Inferior parietal cortex (tissue), 1 donor: ENCODE results near the gene NUMA1.

Experiments
- DNase-seq: peaks from one replicate; pipeline ENCODE4 v3.0.0-alpha.2; 2016; ENCODE audit errors: extremely low spot score

Gene NUMA1

DNA sequence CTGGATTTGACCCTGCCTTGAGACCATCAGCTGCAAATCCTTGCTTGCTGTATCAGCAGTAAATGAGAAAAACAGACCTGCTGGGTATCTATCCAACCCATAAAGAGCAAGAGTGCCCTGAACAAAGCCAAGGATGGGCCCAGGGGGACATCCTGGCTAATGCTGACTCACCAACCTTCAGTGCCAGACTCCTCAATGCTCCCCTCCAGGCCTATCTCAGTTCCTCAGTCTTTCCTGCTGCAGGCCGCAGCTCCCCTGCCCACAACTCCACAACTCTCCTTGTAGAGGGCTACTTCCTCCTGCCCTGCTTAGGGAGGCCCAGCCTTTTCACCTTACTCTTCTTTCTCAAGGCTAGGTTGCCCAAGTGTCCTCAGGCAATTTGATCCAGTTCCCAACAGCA, 20.1 kb upstream of the NUMA1 start:
- no peak for DNase-seq

DNA sequence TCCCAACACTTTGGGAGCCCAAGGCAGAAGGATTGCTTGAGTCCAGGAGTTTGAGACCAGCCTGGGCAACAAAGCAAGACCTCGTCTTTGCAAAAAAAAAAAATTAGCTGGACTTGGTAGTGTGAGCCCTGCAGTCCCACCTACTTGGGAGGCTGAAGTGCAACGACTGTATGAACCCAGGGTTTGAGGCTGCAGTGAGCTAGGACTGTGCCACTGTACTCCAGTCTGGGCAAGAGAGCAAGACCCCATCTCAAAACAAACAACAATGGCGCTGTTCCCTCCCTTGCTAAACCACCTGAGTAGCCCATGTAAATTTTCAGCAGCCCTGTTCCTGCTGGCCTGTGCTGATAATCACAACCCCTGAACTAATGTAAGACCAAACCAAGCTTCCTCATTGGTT, 19.7 kb upstream of the NUMA1 start:
- DNase-seq = no peak

DNA sequence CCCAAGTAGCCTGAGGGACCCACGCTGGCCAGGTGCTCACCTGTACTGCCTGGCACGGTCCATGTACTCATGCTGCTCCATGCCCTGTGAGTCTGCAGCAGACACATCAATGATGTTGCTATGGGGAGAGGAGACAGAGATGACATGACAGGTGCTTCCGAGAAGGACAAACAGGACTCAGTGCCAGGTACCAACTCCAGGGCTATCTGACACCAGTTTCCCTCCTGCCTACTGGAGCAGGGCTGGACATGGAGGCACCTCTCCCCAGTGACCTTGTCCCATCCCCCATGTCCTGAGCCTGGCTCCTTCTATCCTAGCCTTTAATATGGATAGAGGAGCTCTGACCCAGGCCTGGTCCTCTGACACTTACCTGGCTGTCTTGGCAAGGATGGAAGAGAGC, 18.4 kb upstream of the NUMA1 start:
- DNase-seq = no peak

DNA sequence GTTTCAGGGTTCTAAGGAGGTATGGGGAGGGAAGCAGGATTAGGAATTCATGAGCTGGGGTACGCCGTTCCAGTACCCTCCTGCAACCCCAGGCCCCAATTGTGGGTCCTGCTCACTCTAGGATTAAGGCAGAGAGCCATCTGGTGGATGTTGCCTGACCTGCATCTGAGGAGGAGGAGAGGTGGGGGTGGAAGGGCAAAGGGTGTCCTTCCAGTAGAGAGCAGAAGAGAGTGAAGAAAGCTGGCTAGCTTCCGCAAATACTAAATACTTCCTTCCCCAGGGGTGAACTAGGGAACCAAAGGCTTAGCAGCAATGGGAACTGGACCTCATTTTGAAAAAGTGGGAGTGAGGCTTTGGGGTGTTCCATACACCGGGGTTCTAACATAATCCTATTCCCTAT, 10.9 kb upstream of the NUMA1 start:
- peak; percentile 82 for DNase-seq

DNA sequence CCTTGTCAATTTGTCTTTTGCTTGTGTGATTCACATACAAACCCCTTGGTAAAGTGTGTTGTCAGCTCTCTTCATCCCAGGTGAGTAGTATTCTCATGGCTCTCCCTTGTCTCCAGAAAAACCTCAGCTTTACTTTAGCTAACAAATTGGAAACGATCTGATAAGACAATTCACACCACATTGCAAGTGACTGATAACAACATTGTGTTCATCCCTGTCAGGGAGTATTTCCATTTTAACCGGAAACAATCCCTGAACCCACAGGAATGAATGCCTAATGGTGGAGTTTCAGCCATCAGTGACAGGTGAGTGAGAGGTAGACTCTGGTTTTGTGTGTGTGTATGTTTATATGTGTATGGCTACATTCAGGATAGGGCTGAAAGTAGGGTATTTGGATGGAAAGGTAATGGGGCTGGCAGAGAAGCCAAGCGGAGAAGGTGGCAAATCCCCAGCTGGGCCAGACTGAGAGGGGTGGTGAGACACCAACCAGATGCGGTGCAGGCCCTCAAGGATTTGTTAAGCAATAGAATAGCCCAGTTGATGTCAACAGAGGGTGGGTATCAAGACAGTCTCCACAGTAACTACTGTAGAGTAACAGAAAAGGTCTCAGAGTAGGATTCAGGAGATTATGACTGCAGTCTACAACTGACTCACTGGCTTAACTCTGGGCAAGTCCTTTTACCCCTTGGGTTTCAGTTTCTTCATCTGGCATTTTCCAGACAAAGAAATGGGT, 7.9 kb upstream of the NUMA1 start:
- DNase-seq = no peak

DNA sequence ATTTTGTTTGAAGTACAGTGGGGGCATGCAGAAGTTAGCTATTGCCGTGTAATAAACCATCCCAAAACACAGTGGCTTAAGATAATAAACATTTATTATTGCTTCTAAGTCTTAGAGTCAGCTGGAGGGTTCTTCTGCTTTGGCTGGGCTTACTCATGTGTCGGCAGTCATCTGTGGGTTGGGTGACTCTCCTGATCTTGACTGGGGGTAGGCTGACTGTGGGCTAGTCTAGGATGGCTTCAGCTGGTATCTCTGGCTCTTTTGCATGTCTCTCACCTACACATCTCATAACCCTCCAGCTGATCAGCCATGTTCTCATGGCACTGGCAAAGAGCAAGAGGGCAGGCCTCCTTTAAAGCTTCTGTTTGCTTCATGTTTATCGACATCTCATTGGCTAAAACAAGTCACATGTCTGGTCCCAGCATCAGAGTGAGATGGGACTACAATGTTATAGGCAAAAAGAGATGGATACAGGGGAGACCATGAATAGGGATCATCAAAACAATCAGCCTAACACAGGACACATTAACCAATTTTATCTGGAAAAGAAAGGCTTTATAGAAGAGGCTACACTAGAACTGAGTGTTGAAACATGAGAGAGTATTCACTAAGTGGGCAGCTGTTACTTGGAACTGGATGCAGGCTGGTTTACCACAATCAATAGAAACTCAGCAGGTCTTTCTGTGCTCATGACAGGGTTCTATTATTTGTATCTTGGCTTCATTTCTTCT, 5.4 kb upstream of the NUMA1 start:
- DNase-seq = peak; percentile 82

DNA sequence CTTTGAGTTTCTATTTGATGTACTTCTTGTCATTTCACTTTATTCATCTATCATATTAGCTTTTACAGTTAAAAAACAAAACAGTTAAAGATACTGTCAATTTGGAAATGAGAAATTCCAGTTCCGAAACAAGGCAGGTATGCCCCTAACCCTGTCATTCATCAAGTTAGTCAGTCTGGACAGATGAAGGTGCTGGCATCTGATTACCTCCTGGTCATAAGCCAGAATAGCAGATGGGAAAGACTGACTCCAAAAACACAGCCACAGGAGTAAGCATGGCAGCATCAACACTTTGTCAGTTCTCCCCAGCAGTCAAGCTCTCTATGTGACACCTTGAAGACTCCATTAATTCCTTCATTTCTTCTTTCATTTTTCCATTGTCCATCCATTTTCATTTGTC, 4.6 kb upstream of the NUMA1 start:
- no peak for DNase-seq

DNA sequence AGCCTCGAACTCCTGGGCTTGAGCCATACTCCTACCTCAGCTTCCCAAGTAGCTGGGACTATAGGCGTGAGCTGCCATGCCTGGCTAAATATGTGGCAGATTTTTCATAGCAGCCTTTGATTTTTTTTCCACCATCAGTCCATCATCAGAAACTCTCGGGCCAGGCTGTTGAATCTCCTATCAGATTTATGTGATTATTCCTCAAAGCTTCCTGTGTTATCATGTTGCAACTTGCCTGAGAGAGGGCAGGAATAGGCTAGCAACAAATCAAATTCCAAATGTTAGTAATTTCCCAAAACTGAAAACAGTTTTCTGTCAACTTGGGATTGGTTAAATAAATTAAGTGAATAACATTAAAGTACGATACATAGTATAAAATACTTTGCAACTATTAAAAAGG, 3.7 kb upstream of the NUMA1 start:
- DNase-seq = no peak

DNA sequence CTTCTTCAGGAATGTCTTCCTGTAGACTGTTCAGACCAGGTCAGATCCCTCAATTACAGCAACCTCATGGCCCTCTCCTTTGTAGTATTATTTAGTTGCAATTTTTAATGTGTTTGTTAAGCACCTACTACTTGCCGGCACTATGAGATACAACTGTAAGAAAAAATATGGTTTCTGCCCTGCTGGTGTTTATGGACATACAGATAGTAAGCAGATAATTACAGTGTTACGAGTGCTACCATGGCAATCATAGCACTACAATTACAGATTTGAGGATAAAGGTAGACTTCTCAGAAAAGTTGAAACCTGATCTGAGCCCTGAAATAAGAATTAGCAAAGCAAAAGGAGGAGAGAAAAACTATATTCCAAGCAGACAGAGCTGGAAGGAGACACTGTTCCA, 3.1 kb upstream of the NUMA1 start:
- DNase-seq = no peak

DNA sequence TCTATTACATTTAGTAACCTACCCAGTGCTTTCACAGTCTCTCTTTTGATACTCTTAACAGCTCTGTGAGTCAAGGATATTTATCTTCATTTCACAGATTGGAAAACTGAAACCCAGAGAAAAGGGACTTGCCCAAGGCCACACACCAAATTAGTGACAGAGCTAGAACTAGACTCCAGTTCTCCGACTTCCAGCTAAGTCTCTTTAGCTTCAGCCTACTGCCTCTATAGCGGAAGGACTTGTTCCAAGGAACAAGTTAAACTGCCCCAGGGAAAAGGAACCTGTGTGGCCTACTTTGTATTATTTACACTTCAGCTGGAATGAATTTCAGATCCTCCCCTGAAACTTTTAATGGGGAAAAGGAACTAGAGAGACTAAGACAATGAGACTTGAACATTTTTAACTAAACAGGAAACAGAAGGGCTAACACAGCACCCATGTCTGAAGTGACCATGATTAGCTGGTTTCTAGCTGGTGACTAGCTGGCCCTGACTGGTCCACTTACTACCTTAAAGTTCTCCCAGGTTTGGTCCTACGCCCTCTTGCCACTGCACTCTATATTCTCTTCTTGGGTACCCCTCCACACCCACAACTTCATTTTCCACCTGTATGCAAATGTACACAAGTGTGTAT, 1.6 kb upstream of the NUMA1 start:
- no peak for DNase-seq

DNA sequence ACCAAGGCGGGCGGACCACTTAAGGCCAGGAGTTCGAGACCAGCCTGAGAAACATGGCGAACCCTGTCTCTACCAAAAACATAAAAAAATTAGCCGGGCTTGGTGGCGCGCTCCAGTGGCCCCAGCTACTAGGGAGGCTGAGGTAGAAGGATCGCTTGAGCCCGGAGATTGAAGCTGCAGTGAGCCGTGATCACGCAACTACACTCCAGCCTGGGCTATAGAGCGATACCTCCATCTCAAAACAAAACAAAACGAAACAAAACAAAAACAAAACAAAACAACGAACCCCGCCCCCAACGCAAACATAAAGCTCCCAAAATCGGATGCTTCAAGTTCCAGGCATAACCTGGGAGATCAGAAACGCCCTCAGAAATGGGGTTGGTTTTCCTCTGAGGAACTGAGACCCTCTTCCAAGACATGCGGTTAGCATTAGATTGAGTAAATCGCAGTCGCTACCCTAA, 872 bp upstream of the NUMA1 start:
- DNase-seq = no peak

DNA sequence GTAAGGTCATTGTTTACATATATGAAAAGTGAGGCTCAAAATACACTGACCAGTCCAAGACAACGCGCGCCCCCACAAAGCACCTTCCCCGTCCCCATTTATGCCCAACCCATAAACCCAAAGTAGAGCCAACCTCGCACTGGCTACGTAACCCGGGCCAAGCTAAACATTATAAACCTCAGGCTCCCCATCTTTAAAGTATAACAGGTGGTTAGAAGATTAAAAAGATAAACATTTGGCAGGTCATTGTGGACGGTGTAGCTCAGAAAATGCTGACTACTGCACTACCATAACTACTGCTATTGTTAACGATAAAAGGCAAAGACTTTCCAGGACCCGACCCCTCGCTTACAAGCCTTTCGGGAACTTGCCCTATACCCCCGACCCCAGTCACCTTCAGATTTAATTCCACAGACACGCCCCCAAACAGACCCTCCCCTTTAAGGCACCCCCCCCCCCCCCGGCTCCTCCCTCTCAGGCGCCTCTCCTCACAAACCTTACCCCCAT, 470 bp downstream of the NUMA1 start:
- no peak for DNase-seq

DNA sequence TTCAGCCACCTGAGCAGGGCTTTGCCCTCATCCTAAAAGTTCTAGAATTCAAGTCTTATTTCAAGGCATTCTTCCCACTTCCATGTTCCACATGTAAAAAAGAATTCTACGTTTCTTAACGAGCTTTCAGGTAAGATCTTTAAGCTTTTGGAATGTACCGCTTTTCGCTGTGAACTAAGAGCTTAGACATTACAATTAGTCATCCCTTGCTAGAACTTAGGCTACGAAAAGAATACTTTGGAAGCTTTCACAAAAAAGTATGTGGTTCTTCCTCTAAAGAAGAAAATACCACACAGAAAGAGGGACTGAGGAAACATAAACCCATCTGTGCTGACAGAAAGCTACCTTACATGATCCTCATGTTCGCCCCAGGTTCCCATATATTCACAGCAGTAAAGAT, 1.9 kb downstream of the NUMA1 start:
- peak; percentile 19 for DNase-seq

DNA sequence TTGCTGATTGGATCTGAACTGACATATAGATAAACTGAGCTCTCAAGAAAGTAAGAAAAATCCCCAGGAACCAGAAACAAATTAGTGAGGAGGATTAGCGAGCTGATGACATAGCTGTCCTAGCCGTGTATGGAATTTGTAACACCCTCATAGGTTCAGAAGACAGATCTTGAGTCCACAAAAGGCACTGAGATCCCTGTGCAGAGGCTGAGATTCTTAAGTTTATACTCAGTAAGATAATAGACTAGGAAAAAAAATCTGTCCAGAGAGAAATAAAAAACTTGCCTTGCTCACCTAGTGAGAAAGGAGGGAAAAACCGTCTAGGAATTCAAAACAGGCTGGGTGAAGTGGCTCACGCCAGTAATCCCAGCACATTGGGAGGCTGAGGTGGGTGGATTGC, 4.6 kb downstream of the NUMA1 start:
- no peak for DNase-seq

DNA sequence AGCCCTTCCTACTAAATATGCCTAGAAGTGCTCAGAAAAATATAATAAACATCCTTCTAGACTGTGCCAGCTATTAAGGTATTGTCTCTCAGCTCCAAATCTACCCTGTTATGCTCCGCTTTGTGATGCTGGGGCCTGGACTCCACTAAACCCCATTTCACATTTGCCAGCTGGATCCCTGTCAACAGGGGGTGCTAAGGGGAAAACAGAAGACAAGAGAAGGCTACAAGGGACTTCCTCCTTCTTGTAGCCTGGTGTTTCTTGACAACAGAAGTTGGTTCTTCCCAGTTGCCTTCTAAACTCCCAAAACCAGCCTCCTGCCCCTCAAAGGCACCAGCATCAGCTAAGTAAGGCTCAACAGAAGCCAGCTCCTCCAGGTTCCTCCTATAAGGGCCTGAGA, 5.2 kb downstream of the NUMA1 start:
- DNase-seq = no peak

DNA sequence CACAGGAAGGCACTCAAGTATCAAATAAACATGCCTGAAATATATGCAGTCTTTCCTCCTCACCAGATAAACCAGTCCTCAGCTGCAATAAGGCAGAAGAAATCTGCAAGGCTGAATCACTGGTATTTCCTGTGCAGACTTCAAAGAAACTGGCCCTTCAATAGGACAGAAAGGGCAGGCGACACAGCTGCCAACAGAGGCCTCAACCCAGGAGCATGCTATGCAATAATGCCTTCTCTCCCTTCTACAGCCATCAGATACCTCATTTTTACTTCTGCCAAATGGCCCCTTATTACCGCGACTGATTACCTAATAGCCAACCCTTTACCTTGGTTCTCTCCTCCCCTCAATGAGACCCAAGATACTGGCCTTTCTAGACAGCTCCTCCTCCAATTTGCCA, 8.0 kb downstream of the NUMA1 start:
- DNase-seq = no peak

DNA sequence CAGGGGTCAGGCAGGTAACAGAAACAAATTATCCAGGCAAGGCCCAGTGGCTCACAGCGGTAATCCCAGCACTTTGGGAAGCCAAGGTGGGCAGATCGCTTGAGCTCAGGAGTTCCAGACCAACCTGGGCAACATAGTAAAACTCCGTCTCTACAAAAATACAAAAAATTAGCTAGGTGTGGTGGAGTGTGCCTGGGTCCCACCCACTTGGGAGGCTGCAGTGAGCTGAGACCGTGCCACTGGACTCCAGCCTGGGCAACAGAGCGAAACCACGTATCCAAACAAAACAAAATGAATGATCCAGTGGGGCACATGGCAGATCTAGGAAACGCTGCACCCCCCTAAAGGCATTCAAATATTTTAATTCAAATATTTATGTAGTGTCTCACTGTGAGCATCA, 9.9 kb downstream of the NUMA1 start:
- DNase-seq = no peak

DNA sequence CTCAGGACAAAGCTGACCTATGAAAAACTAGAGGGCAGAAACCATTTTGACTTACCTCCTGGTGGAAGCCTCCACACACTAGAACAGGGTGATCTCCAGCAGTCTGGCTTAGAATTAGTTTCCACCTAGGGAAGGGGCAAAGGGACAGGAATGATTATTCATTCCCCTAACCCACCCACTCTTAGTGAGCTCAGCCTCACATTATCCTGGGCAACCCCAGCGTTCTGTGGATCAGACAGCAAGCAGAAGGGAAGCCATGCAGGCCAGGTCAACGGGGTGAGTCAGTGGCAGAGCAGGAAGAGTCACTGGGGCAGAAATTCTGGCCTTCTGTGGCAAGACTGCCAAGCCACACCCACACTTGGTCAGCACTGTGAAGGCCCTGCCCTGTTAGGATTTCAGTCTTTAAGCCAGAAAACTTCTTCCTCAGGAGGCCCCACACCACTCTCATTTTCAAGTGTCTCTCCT, 10.5 kb downstream of the NUMA1 start:
- DNase-seq = no peak

DNA sequence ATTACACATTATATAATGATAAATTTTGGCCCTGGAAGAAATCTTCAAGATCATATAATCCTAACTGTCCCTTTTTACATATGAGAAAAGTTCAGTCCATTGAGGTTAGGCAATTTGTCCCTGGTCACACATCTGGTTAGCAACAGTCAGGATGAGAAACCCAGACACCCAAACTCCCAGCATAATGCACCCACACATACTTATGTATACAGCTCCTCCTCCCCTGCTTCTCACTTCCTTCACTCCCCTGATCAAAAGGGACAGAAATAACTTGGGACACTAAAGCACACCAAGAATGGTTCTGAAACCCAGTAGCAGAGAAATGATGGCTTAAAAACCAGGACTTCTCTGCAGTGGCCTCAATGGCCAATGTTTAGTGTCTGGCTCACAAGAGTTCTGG, 11.1 kb downstream of the NUMA1 start:
- DNase-seq = no peak

DNA sequence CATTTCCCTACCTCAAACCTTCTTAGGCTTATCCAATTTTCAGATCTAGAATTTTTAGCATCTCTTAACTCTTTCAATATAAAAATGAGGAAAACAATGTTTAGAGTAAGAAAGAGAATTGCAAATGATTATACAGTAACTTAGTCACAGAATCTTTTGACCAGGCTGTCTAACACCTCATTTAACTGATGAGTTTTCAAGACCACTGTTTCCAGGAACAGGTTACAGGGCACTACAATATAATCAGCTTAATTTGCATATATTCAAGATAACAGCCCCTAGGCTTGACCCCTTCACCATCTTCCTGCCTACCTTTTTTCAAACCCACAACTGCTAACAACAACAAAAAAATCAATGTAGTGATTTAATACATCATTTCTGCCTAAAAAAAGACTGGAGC, 12.7 kb downstream of the NUMA1 start:
- no peak for DNase-seq

DNA sequence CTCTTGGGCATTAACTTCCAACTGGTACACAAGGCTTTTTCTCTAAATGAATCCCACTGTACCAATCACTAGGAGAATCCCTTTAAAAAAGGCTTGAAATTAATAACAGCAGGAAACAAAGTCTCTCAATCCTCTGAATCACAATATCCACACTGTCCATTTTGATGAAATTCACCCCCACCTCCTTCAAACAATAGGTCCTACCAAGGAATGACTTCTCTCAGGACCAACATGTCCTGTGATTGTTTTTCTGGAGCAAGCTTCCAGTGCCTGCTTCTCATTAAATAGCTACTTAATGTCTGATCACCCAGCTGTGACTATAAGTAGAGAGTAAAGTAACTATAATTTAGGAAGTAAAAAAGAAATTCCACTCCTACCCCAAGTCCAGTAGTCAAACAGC, 13.1 kb downstream of the NUMA1 start:
- no peak for DNase-seq

DNA sequence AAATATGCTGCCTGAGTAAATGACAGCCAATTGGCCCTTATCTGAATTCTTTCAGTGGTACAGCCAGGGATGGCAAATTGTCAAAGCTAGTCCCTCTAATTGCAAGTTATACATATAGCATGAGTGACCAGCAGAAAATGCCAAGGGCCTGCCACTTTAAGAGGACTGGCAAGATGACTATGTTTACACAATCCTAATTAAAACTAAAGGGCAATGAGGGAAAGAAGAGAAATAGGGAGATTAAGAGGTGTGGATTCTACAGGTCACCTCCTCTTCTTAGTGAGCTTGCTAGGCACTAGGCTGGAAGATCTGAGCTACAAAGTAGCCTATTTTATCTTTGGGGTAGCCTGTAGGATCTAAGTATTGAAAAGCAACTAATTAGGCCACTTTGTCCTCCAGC, 13.5 kb downstream of the NUMA1 start:
- DNase-seq = no peak
